Left ventricle myocardium inferior (tissue), 1 donor: ENCODE results near the gene FFAR1. TPM values are rescaled to one million over a fixed set of nuclear protein-coding genes. Genes with fewer than 3 reads are reported as not detected.

Experiments
- DNase-seq: peaks from one replicate; pipeline ENCODE4 v3.0.0-alpha.2; 2020
- H3K27ac ChIP-seq: fragments of 200-600 bp; replicated peaks from 2 replicates; pipeline ENCODE4 v1.8.0; 2021
- H3K27me3 ChIP-seq: fragments of 200-600 bp; 2 replicates; pipeline ENCODE4 v1.8.0; 2021; ENCODE audit warnings: low read depth
- H3K36me3 ChIP-seq: fragments of 200-600 bp; 2 replicates; pipeline ENCODE4 v1.8.0; 2021
- H3K4me1 ChIP-seq: fragments of 200-600 bp; 2 replicates; pipeline ENCODE4 v1.8.0; 2021
- H3K4me3 ChIP-seq: fragments of 200-600 bp; 2 replicates; pipeline ENCODE4 v1.8.0; 2021; ENCODE audit warnings: mild to moderate bottlenecking, moderate library complexity
- H3K9me3 ChIP-seq: fragments of 200-600 bp; replicated peaks from 2 replicates; pipeline ENCODE4 v1.8.0; 2021
- intact Hi-C: fragments of 100-400 bp; cut with micrococcal nuclease; formaldehyde crosslinking; loops from one replicate; pipeline ENCODE4 v1.11.0; 2022
- total RNA-seq: library from RNA; stranded (reverse); fragmentation: NEBNext Ultra II Directional; extraction: Animal tissue kit (Norgen Biotek cat#: 25700); gene quantifications from one replicate; pipeline ENCODE4 v1.2.1, GENCODE V29; 2021
- TF ChIP-seq, protein P1 (sequence below): fragments of 200-600 bp; IDR thresholded peaks from 2 replicates; pipeline ENCODE4 v1.8.0; 2021; ENCODE audit warnings: antibody characterized with exemption, mild to moderate bottlenecking, borderline replicate concordance
- donor health status: DM: no; HTN: yes; CAD: no; lungs with severe emphysema.

FFAR1 gene
- total RNA-seq, 1 donor from 2014 or later, result not detected

DNA sequence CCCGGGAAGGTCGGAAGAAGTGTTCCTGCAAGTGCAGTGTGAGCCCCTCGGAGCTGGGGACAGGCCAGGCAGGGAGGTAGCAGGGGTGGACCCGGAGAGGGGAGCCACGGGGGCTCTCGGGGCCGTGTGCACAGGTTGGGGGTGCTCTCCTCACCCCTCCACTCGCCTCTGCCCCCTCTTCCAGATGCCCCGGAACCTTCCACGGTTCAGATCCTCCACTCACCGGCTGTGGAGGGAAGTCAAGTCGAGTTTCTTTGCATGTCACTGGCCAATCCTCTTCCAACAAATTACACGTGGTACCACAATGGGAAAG is 9.8 kb upstream of the FFAR1 start:
- no peaks in the 10 kb centered on the region for H3K9me3 ChIP-seq
- no peak overlapping the region for H3K27ac ChIP-seq
- no peak overlapping the region for H3K4me3 ChIP-seq
- intact Hi-C loops, result no loop called here
- H3K27me3 ChIP-seq, result peaks cover 63% of the 10 kb centered on the region
- TF ChIP-seq, protein P1, sequence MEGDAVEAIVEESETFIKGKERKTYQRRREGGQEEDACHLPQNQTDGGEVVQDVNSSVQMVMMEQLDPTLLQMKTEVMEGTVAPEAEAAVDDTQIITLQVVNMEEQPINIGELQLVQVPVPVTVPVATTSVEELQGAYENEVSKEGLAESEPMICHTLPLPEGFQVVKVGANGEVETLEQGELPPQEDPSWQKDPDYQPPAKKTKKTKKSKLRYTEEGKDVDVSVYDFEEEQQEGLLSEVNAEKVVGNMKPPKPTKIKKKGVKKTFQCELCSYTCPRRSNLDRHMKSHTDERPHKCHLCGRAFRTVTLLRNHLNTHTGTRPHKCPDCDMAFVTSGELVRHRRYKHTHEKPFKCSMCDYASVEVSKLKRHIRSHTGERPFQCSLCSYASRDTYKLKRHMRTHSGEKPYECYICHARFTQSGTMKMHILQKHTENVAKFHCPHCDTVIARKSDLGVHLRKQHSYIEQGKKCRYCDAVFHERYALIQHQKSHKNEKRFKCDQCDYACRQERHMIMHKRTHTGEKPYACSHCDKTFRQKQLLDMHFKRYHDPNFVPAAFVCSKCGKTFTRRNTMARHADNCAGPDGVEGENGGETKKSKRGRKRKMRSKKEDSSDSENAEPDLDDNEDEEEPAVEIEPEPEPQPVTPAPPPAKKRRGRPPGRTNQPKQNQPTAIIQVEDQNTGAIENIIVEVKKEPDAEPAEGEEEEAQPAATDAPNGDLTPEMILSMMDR, result no peak
- DNase-seq, result no peak
- H3K4me1 ChIP-seq, result no peaks in the 10 kb centered on the region
- H3K36me3 ChIP-seq, result no peaks in the 10 kb centered on the region

DNA sequence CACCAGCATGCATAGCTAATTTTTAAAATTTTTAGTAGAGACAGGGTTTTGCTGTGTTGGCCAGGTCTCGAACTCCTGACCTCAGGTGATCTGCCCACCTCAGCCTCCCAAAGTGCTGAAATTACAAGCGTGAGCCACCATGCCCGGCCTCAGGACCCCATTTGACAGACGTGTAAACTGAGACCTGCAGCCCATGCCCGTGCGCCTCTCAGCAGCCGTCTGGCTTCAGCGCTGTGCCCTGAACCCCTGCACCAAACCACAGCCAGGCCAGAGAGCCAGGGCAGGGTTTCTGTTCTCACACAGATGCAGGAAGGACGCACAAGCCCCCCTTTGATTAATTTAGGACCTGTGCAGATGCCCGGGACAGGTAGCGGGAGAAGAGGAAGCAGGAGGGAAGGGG is 7.3 kb upstream of the FFAR1 start:
- peaks cover 60% of the 10 kb centered on the region for H3K27me3 ChIP-seq
- no peaks in the 10 kb centered on the region for H3K9me3 ChIP-seq
- no peaks in the 10 kb centered on the region for H3K4me1 ChIP-seq
- intact Hi-C loops, result no loop called here
- no peak for DNase-seq
- H3K27ac ChIP-seq, result no peak overlapping the region
- no peaks in the 10 kb centered on the region for H3K36me3 ChIP-seq
- no peak overlapping the region for H3K4me3 ChIP-seq
- TF ChIP-seq, protein P1, result no peak

DNA sequence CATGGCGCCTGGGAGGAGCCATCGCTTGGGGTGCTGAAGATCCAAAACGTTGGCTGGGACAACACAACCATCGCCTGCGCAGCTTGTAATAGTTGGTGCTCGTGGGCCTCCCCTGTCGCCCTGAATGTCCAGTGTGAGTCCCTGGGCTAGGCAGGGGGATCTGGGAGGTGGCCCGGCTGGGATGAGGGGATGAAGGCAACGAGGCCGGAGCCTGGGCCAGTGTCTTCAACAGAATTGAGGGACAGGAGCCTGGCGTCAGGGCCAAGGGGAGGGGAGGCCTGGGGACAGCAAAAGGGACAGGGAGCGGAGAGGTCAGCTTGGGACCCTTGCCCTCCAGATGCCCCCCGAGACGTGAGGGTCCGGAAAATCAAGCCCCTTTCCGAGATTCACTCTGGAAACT is 6.7 kb upstream of the FFAR1 start:
- Histone ChIP-seq H3K27me3 (peaks cover 60% of the 10 kb centered on the region), H3K9me3 (no peaks in the 10 kb centered on the region), H3K4me3 (no peak overlapping the region), H3K36me3 (no peaks in the 10 kb centered on the region), H3K4me1 (no peaks in the 10 kb centered on the region), H3K27ac (no peak overlapping the region)
- intact Hi-C loops, result no loop called here
- DNase-seq, result no peak
- TF ChIP-seq, protein P1, result no peak

DNA sequence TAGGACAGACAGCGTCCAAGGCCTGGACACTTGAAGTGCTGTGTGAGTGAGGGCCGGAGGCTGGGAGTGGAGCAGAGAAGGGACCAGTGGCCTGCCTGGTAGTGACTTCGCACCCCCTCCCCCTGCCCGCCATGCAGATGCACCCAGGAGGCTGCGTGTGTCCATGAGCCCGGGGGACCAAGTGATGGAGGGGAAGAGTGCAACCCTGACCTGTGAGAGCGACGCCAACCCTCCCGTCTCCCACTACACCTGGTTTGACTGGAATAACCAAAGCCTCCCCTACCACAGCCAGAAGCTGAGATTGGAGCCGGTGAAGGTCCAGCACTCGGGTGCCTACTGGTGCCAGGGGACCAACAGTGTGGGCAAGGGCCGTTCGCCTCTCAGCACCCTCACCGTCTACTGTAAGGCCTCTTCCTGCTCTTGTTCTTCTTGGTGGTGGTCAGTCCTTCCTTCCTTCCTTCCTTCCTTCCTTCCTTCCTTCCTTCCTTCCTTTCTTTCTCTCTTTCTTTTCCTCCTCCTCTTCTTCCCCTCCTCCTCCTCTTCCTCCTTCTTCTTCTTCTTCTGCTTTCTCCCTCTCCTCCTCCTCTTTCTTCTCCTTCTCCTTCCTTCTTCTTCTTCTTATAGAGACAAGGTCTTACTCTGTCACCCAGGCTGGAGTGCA is 6.0 kb upstream of the FFAR1 start:
- H3K9me3 ChIP-seq, result no peaks in the 10 kb centered on the region
- peaks cover 60% of the 10 kb centered on the region for H3K27me3 ChIP-seq
- H3K4me3 ChIP-seq, result no peak overlapping the region
- TF ChIP-seq, protein P1, result no peak
- no peaks in the 10 kb centered on the region for H3K36me3 ChIP-seq
- intact Hi-C loops, result no loop called here
- no peak for DNase-seq
- no peak overlapping the region for H3K27ac ChIP-seq
- no peaks in the 10 kb centered on the region for H3K4me1 ChIP-seq

DNA sequence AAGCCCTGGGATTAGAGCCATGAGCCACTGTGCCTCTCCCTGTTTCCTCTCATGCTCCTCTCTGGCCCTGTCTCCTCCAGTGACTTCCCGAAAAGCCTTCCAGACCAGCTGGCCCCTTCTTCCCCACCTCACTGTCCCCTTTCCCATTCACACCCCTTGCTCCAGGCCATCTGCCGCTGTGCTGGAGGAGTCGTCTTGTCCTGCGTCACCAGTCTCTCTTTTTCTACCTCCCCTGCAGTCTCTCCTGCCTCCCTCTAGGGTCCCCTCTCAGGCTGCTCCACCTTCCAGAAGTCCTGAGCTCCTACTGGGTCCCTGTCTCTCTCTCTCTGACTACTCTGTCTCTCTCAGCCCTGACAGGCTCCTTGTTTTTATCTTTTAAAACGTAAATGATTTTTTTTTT is 5.3 kb upstream of the FFAR1 start:
- H3K27ac ChIP-seq, result no peak overlapping the region
- TF ChIP-seq, protein P1, result no peak
- H3K4me1 ChIP-seq, result no peaks in the 10 kb centered on the region
- intact Hi-C loops, result no loop called here
- H3K27me3 ChIP-seq, result peaks cover 56% of the 10 kb centered on the region
- no peak overlapping the region for H3K4me3 ChIP-seq
- no peak for DNase-seq
- H3K9me3 ChIP-seq, result no peaks in the 10 kb centered on the region
- no peaks in the 10 kb centered on the region for H3K36me3 ChIP-seq

DNA sequence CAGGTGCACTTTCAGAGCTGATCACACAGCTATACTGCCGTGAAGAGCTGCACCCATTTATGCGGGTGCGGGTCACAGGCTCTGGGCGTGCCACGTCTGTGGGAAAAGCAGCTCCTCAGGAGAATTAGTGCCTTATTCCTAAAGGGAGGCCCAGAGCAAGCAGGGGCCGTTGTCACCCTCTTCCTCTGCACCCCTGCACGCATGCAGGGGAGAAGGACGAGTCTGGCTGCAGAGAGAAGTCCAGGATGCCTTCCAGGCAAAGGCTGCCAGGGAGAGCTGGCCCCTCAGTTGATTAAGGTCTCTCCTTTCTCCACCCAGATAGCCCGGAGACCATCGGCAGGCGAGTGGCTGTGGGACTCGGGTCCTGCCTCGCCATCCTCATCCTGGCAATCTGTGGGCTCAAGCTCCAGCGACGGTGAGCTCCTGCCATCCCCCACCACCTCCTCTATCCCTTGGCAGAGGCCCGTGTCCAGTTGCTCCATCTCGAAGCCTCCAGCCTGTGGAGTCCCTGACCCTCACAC is 3.1 kb upstream of the FFAR1 start:
- Histone ChIP-seq H3K4me3 (no peak overlapping the region), H3K27ac (no peak overlapping the region), H3K27me3 (peaks cover 49% of the 10 kb centered on the region), H3K9me3 (no peaks in the 10 kb centered on the region), H3K36me3 (no peaks in the 10 kb centered on the region), H3K4me1 (no peaks in the 10 kb centered on the region)
- no peak for DNase-seq
- intact Hi-C loops, result no loop called here
- TF ChIP-seq, protein P1, result no peak
